Bone marrow (tissue), 2 donors: Measurements from ENCODE around the gene ANKS6.

Source experiments
- DNase-seq, 2 donors: peaks; one replicate each; lab custom pipeline; 2025; lab: John Stamatoyannopoulos, UW

Gene ANKS6

GRCh38 chr9:98796364-98797101, at the start of gene ANKS6:
Gene ANKS6, minus strand, starts transcription at chr9:98796555. Its CDS starts 64 bp downstream, at chr9:98796491.
- DNase-seq: peak; percentile 15 to 64

- no peak for DNase-seq
Measured at GRCh38 chr9:98846081-98846480, 49.7 kb upstream of the ANKS6 start.

- no peak for DNase-seq
Measured at GRCh38 chr9:98842510-98842909, 46.2 kb upstream of the ANKS6 start.

- no peak for DNase-seq
Measured at GRCh38 chr9:98839724-98840123, 43.4 kb upstream of the ANKS6 start.

GRCh38 chr9:98838868-98839565, 42.7 kb upstream of the ANKS6 start:
- no peak for DNase-seq

- no peak for DNase-seq
Measured at GRCh38 chr9:98838155-98838867, 42.0 kb upstream of the ANKS6 start.

- DNase-seq: no peak
Measured at GRCh38 chr9:98837516-98837915, 41.2 kb upstream of the ANKS6 start.

GRCh38 chr9:98836206-98836605, 39.9 kb upstream of the ANKS6 start:
- no peak for DNase-seq

GRCh38 chr9:98834386-98834785, 38.0 kb upstream of the ANKS6 start:
- DNase-seq: no peak

- no peak for DNase-seq
Measured at GRCh38 chr9:98833090-98833956, 37.0 kb upstream of the ANKS6 start.

GRCh38 chr9:98832768-98833089, 36.4 kb upstream of the ANKS6 start:
- DNase-seq: no peak

- no peak for DNase-seq
Measured at GRCh38 chr9:98831696-98832095, 35.3 kb upstream of the ANKS6 start.

- no peak for DNase-seq
Measured at GRCh38 chr9:98830554-98830953, 34.2 kb upstream of the ANKS6 start.

GRCh38 chr9:98829766-98830165, 33.4 kb upstream of the ANKS6 start:
- DNase-seq: no peak

GRCh38 chr9:98826716-98827115, 30.4 kb upstream of the ANKS6 start:
- no peak for DNase-seq

- no peak for DNase-seq
Measured at GRCh38 chr9:98825414-98825813, 29.1 kb upstream of the ANKS6 start.

- no peak for DNase-seq
Measured at GRCh38 chr9:98823666-98824334, 27.4 kb upstream of the ANKS6 start.

GRCh38 chr9:98822661-98823060, 26.3 kb upstream of the ANKS6 start:
- DNase-seq: no peak

GRCh38 chr9:98821831-98822230, 25.5 kb upstream of the ANKS6 start:
- no peak for DNase-seq

- no peak for DNase-seq
Measured at GRCh38 chr9:98819231-98819630, 22.9 kb upstream of the ANKS6 start.

GRCh38 chr9:98818764-98819163, 22.4 kb upstream of the ANKS6 start:
- DNase-seq: no peak
